ENCODE measurements around the gene ENO4.
A peak's percentile ranks its signal among the peaks of the same experiment; 100 is the strongest.

The ENO4 gene

DNA sequence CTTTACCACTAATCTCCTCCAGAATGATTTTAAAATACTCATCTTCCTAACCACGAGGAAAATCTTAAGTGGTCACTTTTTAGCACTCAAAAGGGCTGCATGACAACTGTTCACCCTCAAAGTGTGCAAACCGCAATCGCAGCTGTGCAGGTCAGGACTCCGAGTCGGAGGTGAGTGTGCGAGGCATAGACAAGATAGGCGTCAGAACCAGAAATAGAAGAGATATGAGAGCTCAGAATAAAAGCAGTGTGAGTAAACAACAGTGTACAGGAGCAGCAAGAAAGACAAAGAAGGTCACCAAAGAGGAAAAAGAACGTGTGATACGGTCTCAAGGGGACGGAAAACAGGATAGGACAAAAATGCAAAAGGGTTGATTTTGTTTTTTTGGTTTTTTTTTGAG, 17.5 kb upstream of the ENO4 start:
- DNase-seq = no peak

DNA sequence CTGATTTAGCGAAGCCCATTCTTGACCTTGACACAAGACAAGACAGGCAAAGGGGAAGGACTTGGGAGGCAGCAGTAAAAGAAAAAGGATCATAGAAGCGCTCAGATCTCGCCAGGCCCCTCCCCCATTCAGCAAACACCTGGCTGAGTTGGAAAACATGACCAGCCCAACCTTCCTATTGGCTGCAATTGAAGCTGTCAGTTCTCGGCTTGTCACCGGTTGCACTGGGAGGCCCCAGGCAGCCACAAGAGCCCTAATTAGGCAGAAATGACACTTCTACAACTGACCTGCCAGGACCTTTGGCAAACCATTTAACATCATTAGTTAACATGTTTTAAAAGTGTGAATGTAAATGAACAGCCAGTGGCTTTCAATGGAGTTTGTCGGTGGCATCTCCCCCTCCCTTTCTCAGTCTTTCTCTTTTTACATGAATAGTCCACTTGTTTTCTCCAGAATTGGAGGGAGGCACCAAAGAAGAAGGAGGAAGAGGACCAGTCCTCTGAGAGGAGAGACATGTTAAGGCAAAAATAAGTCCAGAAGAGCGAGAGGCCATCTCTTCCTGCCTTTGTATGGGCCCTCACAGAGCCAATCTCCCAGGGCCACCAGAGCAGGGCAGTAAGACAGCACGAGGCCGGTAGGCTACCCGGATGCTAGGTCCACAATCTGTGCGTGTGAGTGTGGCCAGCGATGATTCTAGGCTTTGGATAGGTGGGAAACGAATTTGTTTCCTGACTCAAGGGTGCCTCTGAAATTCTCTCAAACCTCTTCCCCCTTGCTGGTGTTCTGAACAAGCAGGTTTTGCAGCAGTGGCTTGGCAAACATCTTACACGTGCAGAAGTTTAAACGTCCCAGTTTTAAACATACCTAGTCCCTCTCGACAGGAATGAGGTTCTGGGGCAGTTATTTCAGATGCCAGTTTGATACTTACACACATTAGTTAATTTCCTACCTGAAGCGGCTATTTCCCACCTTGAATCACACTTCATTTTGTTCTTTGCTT, 15.0 kb upstream of the ENO4 start:
- DNase-seq = no peak

DNA sequence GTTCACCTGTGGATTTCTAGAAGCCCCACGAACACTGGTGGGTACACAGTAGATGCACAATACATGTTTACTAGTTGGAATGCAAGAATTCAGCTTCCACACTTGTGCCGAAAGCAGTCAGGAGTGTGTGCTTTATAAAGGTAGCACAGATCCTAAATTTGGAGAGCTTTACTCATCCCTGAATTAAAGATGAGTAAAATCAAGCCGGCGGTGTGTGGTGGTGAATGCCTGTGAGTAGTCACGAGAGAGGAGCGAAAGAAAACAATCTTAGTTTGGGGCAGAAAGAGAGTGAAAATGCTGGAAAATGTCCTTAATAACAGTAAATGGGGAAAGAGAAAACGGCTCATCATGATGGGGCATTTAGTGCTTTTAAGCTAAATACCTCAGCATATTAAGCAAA, 13.6 kb upstream of the ENO4 start:
- no peak for DNase-seq

DNA sequence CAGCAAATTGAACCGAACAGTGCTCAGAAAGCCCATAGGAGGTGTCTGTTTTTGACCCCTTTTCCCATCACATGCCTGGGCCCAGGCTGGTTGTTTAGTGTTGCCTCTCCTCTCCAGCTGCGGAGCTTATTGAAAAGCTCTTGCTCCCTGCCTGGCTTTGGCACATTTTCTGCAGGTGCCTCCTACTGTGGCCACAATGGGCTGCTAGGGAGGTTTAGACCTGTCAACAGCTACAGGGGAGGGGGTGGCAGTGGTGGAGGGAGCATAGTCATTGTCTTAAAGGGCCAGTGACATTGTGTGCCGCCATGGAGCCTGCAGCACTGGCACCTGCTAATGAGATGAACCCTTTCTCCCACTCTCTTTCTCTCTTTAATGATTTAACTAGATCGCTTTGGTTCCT, 13.2 kb upstream of the ENO4 start:
- DNase-seq = no peak

DNA sequence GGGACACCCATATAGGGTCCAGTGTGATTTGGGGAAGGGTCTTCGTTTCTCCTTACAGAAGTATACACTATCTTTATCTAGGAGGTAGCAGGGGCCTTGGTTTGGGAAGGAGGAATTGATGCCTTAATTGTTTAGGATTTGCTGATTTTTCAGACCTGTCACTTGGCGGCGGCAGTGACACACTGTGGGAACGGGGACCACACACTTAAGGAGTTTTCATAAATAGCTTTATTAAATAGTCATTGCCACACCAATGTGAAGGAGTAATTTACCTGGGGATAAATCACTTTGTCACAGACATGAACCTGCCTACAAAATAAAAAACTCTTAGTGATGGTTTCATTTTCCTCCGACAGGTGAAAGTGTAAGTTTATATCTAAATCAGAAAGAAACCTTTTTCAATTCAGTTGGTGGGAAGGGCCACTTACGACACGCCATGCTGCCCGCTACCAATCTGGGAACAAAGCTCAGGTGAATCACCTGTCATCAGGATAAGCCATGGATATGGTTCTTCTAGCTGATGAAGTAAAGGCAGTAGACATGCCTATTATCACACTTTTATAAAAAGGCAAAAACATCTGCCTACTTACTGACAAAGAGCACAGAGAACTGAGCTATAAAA, 12.3 kb upstream of the ENO4 start:
- no peak for DNase-seq

DNA sequence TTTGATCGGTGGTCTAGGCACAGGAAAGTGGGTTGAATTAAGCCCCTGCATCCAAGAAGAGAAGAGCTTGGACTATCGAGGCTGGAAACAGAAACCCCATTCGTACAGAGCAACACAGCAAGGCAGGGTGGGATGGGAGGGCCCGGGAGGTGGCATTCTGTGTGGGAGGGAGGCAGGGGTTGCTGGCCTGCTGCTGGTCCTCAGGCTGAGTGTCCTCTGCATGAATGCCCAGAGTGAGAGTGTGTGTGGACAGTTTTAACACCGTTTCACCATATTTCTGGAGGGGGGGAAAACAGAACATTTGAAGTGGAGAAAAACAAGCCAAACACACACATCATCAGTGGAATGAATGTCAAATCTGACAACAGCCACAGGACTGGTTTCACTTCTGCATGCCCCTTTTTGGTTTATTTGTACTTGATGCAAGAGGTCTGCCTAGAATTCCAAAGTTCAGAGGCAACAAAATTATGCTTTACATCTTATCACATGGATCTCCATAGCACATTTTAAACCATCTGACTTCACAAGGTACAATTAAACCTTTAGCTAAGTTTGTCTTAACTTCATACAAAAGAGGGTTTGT, 11.1 kb upstream of the ENO4 start:
- no peak for DNase-seq

DNA sequence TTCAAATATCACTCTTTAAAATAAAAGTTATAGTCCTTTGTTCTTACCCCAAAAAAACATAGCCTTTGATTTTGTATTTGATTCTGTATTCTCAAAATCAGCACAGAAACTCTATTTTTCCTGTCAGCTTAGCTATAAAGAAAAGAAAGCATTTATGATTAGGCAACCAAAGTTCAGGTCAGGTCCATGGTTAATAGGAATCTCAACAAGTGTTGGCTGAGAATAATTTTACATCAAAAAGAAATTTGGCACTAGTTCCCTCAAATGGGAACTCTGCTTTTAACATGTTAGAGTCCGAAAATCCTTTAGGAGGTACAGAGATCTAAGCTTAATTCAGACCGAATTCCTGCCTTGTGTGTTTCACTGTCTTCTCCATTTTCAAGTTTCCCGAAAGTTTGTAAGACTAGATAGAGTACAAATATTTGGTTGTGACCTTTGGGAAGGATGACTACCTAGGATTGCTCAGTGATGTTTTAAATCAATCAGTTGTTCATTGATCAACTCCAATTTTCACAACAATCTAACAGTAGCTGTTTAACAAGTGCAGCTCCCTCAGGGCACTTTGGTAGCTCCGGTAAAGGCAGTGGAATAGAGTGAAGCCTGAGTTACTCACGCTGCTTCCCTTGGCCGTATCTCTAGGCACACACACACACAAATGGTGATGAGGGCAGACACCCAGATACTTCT, 8.8 kb upstream of the ENO4 start:
- DNase-seq = no peak

DNA sequence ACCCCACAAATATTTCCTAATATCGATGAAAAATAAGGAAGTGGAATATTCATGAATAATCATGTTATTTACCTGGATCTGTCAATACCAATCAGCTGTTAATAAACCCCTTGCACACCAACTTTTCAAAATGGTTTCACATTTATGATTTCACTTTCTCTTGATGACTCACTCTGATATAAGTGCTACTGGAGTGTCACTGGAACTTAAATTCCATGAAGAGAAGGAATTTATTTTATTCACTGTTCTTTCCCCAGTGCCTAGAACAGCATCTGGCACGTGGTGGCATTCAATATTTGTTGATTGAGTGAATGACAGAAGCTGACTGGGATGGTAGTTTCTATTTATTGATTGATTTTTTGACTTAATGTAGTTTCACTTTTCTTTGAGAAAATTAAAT, 3.5 kb upstream of the ENO4 start:
- DNase-seq = no peak

DNA sequence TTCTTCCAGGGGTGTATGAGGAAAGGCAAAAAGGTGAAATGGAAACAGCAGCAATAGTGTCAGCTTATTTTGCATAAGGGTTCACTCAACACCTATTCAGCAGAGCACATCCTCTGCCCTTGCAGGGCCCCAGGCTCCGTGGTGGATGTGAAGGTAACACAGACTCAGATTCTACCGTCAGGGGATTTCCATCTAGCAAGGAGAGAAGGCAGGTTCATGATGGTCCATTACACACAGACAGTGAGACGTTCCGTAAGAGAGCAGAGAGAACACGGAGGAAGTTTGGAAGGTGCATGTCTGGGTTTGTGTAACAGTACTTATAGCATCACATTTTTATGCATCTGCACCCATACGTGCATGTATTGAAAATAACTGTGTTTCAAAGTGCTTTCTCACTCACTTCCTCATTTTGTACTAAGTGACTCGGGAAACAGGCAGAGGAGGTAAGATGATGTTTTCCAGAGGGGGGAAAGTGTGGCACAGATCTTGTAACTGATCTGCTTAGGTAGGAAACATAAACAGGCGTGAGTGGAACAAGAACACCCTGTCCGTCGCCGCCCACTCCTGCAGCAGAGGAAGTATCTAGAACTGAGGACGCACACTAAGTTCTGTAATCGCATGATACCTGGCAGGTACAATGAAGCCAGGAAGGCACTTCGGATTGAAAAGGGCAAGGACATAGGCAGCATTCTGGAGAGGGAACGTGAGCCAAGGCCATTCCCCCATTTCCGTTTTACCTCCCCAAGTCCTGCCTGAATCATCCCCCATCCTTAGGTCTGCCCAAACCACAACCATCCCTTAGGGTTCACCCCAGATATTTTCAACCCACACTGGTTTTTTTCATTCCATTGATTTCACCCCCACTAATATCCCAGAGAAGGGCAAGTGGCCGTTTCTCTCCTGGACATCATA, 1.0 kb upstream of the ENO4 start:
- DNase-seq = peak in 1 of 5 donors; percentile 16

DNA sequence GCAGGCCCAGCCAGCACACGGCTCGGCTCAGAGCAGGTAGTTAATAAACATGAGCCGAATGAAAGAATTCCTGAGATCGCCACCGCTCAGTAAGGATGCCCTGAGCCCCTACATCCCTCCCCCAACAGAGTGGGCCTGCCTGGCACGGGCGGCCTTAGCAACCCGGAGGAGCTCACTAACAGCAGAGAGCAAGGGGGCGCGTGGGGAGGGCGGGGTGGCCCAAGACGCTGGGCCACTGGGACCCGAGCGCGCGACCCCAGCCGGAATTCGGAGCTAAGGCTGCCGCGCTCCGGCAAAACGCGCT, 403 bp upstream of the ENO4 start:
- DNase-seq = no peak

DNA sequence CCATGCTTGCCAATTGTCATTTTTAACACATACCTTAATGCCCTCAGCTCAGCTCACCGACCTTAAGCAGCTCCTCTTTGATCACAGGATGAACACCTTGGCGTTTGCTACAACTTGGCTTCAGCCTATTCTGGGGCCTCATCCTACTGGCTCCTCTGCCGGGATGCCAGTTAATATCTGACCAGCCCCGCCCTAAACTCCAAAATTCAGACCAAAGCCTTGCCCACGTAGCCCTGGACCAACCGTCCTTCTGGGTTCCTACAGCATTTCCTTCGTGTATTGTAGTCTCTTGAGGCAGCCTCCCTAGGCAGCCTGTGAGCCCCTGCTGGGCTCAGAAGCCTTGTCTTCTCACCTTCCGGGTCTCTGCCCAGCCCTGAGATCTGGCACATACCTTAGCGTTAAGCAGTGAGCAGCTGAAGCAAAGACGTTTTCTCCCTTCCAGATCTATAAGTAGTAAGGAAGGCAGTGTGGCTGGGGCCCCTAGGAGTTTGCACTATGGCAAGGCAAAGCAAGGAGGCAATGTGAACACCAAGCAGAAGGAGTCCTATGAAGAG, 836 bp downstream of the ENO4 start:
- no peak for DNase-seq

DNA sequence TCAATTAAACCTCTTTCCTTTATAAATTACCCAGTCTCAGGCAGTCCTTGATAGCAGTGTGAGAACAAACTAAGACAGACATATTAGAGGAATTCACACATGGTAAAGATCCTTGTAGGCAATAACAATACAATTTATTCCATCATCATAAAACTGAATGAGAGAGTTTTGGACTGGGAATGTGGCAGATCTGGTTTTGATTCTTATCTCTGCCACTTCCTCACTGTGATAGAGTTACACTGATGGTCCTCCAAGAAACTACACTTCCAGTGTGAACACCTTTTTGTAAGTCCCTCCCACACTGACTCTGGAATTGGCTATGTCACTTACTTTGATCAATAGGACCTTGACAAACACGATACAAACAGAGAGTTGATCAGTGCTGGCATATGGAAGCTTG, 2.9 kb downstream of the ENO4 start:
- no peak for DNase-seq

DNA sequence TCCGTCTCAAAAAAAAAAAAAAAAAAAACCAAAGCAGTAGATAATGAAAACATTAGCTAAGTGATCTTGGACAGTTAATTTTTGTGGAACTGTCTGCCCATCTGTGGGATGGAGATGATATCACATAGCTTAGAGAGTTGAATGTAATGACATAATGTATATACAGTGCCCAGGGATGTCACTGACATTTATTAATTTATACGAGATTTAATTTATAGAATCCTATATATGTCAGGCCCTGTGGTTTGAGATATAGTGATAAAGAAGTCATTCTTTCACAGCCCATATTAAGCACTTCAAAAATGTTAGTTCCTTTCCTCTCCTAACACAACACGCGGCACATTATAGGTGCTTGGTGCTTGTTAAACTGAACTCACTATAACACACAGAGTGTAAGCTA, 4.0 kb downstream of the ENO4 start:
- DNase-seq = no peak

DNA sequence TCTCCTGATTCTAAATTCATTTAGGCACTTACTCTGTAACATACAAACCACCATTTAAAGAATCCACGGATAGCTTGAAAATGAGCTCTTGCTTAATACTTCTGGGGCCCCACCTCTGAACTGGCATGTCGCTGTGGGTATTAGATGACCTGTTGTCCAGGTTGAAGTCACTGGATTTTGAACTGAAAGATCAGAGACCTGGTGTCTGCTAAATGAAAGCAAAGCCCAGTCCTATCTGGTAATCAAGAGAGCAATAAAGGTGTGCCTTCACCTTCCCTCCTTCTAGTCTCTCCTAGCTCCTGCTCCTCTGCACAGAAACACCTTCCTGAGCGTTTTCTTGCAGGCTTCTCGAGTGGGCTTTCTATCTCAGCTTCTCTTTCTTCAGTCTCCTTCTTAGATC, 4.4 kb downstream of the ENO4 start:
- no peak for DNase-seq

DNA sequence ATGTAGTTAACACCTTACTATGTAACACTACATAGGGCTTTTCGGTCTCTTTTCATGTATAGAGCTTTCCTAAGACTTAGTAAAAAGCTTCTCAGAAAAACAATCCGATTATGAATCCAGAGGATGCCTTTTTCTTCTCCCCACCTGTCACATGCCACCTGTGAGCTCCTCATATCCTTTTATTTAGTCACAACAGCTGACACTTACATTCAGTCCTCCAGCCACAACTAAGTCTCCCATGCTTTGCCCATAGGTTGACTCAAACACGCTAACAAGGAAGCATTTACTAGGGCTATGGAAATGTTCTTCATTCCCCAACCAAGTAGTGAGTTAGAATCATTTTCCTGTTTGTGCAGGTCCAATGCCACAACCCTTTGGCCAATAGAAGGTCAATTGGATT, 7.9 kb downstream of the ENO4 start:
- no peak for DNase-seq

DNA sequence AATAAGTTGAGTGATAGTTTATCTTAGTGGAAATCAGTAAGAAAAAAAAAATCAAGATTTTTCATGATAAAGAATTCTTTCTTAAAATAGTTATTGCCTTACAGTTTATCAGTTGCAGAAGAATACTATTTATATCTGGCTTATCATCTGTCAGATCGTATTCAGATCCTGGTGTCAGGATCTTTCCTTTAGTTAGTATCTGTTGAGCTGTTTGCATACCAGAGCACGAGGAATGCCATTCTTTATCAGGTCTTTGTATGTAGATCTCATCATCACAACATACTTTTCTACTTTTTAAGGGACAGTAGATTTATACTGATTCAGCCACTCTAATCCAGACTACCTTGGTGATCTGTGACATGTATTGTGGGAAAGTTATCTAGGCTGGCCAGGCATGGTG, 12.5 kb downstream of the ENO4 start:
- DNase-seq = no peak

DNA sequence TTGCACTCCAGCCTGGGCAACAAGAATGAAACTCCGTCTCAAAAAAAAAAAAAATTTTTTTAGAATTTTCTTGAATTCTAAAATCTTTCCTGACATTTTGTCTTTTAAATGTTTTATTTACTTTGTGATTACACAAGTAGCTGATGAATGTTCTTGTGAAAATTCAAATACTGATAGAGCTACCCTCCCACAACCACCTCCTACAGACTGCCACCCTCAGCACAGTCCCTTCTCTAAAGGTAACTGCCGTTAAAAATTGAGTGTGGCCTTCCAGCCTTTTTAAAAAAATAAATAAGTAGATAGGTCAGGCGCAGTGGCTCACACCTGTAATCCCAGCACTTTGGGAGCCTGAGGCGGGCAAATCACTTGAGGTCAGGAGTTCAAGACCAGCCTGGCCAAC, 15.1 kb downstream of the ENO4 start:
- no peak for DNase-seq

DNA sequence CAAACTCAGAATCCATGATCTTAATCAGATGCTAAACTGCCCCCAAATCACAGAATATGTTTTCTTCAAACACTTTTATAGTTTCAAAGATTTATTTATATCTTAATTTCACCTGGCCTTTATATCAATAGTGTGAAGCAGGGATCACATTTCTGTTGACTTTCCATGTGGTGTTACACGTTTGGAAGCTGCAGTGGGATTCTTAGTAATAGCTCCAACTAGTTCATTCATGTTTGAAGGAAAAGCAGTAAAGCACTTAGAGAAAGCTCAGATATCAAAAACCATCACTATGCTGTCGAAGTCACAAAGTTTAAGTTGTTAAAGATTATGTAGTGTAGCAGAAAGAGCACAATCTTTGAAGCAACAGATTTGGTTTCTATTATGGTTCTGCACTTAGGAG, 16.8 kb downstream of the ENO4 start:
- DNase-seq = no peak

DNA sequence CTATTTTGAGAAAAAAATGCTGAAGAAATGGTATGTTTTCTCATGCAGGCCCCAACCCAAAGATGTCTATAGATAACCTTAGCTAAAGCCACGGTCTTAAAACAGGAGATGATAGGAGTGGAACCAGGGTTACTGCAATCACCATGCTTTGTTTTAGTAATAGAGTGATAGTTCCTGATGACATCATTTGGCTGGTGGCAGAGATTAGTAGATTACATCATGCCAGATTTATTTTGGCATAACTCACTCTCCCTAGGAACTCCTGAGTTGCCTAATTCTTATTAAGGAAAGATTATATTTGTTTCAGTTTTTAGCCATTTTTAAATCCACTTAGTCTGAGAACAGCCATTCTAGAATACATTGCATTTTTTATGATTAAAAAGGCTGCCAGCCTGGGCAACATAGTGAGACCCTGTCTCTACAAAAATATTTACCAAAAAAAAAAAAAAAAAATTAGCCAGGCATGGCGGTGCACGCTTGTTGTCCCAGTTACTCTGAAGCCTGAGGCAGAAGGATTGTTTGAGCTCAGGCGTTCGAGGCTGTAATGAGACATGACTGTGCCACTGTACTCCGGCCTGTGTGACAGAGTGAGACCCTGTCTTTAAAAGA, 17.8 kb downstream of the ENO4 start:
- no peak for DNase-seq

DNA sequence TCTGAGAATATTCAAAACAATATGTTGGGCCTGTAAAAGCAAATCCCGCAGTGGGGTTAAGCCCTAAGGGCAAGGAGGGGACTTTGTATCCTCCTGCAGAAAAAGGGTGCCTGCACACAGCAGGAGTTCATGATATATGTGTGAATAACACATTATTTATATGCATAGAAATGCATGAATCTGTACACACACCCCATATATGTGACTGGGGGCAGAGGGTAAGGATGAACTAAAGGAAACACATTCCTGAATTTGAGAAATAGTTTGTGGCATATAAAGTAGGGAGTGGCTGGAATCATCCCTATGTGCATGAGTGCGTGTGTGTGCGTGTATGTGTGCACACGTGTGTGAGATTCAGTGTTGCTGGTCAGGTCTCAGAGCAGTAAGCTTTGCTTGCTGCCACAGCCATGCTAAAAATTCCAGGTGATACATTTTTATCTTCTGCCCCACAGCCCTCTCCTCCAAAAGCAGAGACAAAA, 18.9 kb downstream of the ENO4 start:
- DNase-seq = no peak

DNA sequence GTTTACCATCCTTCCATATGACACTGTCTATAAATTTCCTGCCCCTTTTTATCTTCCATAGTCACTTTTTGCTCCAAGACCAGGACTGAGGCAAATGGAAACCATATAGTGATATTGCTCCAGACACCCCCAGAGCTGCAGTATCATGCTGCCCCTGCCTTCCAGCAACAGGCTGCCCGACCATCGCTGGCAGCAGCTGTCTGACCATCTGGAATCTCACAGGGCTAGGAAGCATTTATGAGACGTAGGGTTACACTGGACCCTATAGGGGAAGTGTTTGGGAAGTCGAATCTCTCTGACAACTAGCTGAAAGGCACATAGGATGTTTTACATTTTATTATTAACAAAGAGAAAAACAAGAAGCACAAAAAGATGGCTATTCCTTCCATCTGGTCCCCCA, 19.4 kb downstream of the ENO4 start:
- no peak for DNase-seq

DNA sequence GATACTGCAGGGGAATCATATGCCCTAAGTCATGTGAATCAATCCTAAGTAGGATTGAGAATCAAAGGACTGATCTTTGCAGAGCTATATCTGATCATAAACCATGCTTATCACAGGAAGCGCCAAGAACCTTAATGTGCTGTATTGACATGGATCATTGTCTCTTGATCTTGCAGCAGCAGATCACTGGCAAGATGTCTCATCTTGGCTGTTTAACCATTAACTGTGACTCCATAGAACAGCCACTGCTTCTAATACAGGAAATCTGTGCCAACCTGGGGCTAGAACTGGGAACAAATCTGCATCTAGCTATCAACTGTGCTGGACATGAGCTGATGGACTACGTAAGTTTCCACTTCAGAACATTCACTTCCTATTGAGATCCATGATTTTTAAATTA, 21.6 kb downstream of the ENO4 start:
- DNase-seq = no peak
